Prostate gland (tissue), 2 donors: ENCODE data around the gene FXYD7. TPM values are rescaled to one million over a fixed set of nuclear protein-coding genes. Genes with fewer than 3 reads are reported as not detected.
A peak's percentile ranks its signal among the peaks of the same experiment; 100 is the strongest.

Source experiments
- DNase-seq: peaks from one replicate; pipeline ENCODE4 v3.0.0-alpha.2; 2019; ENCODE audit warnings: low spot score
- H3K27ac ChIP-seq, 2 donors: fragments of 200-600 bp; sonication (generic); 2 replicates each; pipeline ENCODE4 v1.5.1; 2017 to 2019
- H3K27me3 ChIP-seq: fragments of 200-600 bp; sonication (generic); replicated peaks from 2 replicates; pipeline ENCODE4 v1.5.1; 2019; ENCODE audit not compliant: insufficient read depth
- H3K36me3 ChIP-seq, 2 donors: fragments of 200-600 bp; sonication (generic); 1 replicate in 1 of 2; 2 replicates in 1 of 2; pipeline versions ENCODE4 v1.5.1 to v1.8.1; 2017 to 2019
- H3K4me1 ChIP-seq: fragments of 200-600 bp; sonication (generic); replicated peaks from 2 replicates; pipeline ENCODE4 v1.5.1; 2019
- H3K4me3 ChIP-seq, 2 donors: fragments of 200-600 bp; sonication (generic); 2 replicates each; pipeline ENCODE4 v1.5.1; 2017 to 2019
- H3K9me3 ChIP-seq: fragments of 200-600 bp; sonication (generic); 2 replicates; pipeline ENCODE4 v1.5.1; 2017
- POLR2A ChIP-seq: fragments of 450-650 bp; IDR thresholded peaks from one replicate; pipeline ENCODE4 v1.6.1; 2016; ENCODE audit warnings: antibody characterized with exemption, mild to moderate bottlenecking
- POLR2AphosphoS5 ChIP-seq: sonication (generic); formaldehyde crosslinking; IDR thresholded peaks from one replicate; pipeline ENCODE4 v1.6.1; 2017; ENCODE audit warnings: antibody characterized with exemption
- WGBS: methylation state at CpG from one replicate; pipeline ENCODE4 v1.1.5; 2018; 5-methylcytosine and 5-hydroxymethylcytosine counted together
- intact Hi-C: fragments of 100-400 bp; cut with DNase I; formaldehyde crosslinking; loops from one replicate; pipeline ENCODE4 v1.14.2; 2022
- total RNA-seq, 2 donors: library from RNA; depleted of rRNA; stranded (reverse); fragments of >200 nt; gene quantifications; one replicate each; pipeline ENCODE4 v1.1.0, GENCODE V29; 2016
- TF ChIP-seq, protein P1 (sequence below), 4 experiments: fragments of 200-600 bp in 2 of 4; fragments of 450-650 bp in 2 of 4; sonication (generic) in 2 of 4; IDR thresholded peaks; 1 replicate in 3 of 4; 2 replicates in 1 of 4; pipeline ENCODE4 v1.5.1; 2016 to 2019; ENCODE audit warnings: antibody characterized with exemption in 4 of 4, mild to moderate bottlenecking in 2 of 4, moderate library complexity in 2 of 4

Gene FXYD7
- total RNA-seq, 2 donors from 2014 or later = not detected

DNA sequence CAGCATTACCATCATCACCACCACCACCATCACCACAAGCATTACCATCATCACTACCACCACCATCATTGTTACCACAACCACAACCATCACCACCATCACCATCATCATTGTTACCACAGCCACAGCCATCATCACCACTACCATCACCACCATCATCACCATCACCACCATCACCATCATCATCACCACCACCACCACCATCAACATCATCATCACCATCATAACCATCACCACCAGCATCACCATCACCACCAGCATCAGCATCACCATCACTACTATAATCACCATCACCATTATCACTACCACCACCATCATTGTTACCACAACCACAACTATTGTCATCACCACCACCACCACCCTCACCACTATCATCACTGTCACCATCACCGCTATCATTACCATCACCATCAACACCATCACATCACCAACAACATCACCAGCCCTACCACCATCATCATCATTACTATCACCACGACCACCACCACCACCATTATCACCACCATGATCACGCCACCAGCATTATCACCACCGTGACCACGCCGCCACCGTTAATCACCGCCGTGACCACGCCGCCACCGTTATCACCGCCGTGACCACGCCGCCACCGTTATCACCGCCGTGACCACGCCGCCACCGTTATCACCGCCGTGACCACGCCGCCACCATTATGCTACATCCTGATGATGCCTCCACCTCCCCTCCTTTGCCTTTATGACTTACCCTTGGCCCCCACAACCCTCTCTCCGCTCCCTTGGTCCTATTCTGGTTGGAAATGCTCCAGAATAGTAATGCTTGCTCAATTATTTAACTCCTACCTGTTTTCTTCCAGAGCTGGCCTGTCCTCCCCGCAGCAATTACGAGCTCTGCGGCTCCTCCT is 37.4 kb upstream of the FXYD7 start:
- no peaks in the 10 kb centered on the region for H3K36me3 ChIP-seq
- DNase-seq = no peak
- 85% methylated on average over 30 of the region's 30 CpGs for WGBS
- no peaks in the 10 kb centered on the region for H3K9me3 ChIP-seq
- no peak overlapping the region for H3K4me3 ChIP-seq
- intact Hi-C loops = no loop called here
- no peaks in the 10 kb centered on the region for H3K4me1 ChIP-seq
- H3K27ac ChIP-seq = no peak overlapping the region
- H3K27me3 ChIP-seq = no peaks in the 10 kb centered on the region
- TF ChIP-seq, protein P1, sequence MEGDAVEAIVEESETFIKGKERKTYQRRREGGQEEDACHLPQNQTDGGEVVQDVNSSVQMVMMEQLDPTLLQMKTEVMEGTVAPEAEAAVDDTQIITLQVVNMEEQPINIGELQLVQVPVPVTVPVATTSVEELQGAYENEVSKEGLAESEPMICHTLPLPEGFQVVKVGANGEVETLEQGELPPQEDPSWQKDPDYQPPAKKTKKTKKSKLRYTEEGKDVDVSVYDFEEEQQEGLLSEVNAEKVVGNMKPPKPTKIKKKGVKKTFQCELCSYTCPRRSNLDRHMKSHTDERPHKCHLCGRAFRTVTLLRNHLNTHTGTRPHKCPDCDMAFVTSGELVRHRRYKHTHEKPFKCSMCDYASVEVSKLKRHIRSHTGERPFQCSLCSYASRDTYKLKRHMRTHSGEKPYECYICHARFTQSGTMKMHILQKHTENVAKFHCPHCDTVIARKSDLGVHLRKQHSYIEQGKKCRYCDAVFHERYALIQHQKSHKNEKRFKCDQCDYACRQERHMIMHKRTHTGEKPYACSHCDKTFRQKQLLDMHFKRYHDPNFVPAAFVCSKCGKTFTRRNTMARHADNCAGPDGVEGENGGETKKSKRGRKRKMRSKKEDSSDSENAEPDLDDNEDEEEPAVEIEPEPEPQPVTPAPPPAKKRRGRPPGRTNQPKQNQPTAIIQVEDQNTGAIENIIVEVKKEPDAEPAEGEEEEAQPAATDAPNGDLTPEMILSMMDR (IDR thresholded peaks at IDR 0.05) = no peak
- TF ChIP-seq POLR2A (no peak), POLR2AphosphoS5 (no peak)

DNA sequence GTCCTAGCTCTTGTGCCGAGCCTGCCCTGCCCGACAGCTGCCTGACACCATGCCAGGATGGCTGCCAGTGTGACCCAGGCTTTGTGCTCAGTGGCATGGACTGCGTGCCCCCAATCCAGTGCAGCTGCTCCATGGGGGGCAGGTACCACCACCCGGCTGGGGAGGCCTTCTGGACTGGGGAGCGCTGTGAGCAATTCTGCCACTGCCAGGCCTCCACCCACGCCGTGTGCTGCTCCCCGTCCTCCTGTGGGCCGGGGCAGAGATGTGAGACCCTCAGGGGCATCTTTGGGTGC is 36.8 kb upstream of the FXYD7 start:
- intact Hi-C loops = no loop called here
- Histone ChIP-seq H3K27ac (no peak overlapping the region), H3K4me1 (no peaks in the 10 kb centered on the region), H3K36me3 (no peaks in the 10 kb centered on the region), H3K4me3 (no peak overlapping the region), H3K27me3 (no peaks in the 10 kb centered on the region), H3K9me3 (no peaks in the 10 kb centered on the region)
- no peak for DNase-seq
- WGBS = 87% methylated on average over 9 of the region's 9 CpGs
- no peak for TF ChIP-seq POLR2AphosphoS5
- no peak for TF ChIP-seq POLR2A
- TF ChIP-seq, protein P1 (IDR thresholded peaks at IDR 0.05) = no peak

DNA sequence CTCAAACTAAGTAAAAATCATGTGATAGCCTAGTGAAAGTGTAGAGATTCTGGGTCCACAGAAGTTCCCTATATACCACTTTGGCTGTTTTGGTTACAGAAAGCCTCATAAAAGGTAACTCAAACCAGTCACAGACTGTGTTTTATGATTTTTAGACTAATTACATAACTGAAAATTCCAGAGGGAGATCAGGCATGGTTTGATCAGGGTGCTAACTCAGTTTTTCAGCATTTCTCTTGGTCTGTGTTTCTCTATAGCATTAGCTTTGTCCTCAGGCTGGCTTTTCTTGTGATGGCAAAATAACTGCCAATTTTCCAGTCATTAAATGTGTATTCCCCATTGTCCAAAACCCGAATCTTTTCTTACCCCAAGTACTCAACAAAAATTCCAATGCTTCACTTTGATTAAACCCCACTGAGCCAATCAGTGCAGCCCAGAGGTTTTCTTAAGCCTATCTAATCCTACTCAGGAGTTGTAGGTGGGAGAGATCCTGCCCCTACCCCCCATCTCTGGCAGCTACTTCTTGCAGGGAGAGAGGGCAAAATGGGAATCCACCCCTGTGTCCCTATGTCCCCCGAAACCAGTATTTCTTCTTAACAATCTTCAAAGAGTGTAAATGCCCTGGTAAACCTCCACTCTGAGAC is 36.0 kb upstream of the FXYD7 start:
- H3K36me3 ChIP-seq = no peaks in the 10 kb centered on the region
- no peak overlapping the region for H3K27ac ChIP-seq
- 29% methylated on average over 2 of the region's 2 CpGs for WGBS
- no peak overlapping the region for H3K4me3 ChIP-seq
- no peaks in the 10 kb centered on the region for H3K27me3 ChIP-seq
- intact Hi-C loops = no loop called here
- no peaks in the 10 kb centered on the region for H3K4me1 ChIP-seq
- DNase-seq = no peak
- TF ChIP-seq POLR2AphosphoS5 (no peak), POLR2A (no peak)
- TF ChIP-seq, protein P1 (IDR thresholded peaks at IDR 0.05) = no peak
- H3K9me3 ChIP-seq = no peaks in the 10 kb centered on the region

DNA sequence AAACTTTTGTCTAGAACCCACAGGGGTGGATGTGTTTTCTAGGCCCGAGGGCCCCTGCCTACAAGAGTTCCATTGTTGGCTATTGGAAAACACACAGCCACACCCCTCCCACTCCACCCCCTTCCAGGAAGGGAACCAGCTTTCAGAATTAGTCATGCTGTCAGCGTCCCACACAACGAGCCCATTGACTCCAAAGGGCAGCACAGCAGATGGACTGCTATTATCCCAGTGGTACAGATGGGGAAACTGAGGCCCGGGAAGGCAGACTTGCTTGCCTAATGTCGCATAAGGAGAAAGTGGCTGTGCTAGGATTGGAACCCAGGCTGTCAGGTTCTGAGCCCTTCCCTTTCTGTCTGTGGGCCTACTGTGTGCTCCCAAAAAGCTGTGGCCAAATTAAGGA is 35.5 kb upstream of the FXYD7 start:
- Histone ChIP-seq H3K36me3 (no peaks in the 10 kb centered on the region), H3K27ac (no peak overlapping the region), H3K27me3 (no peaks in the 10 kb centered on the region), H3K4me3 (no peak overlapping the region), H3K4me1 (no peaks in the 10 kb centered on the region), H3K9me3 (no peaks in the 10 kb centered on the region)
- 42% methylated on average over 5 of the region's 5 CpGs for WGBS
- TF ChIP-seq, protein P1 (IDR thresholded peaks at IDR 0.05) = no peak
- TF ChIP-seq POLR2A (peak; percentile 35), POLR2AphosphoS5 (peak; percentile 58)
- intact Hi-C loops = no loop called here
- DNase-seq = no peak

DNA sequence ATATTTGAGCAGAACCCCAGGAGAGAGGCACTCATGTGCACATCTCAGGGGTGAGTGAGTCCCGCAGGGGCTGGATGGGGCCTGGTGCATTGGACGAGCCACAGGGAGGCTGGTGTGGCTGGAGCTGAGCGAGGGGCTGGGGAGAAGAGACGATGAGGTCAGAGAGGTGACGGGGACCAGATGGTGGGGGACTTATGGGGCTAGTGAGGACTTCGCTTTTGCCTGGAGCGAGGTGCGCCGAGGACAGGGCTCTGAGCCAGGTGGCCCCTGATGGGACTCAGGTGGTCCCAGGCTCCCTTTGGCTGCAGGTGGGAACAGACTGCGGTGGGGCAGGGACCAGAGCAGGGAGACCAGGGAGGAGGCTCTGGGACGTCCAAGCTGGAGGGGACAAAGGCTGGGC is 34.3 kb upstream of the FXYD7 start:
- DNase-seq = no peak
- Histone ChIP-seq H3K4me3 (no peak overlapping the region), H3K9me3 (no peaks in the 10 kb centered on the region), H3K36me3 (no peaks in the 10 kb centered on the region), H3K4me1 (no peaks in the 10 kb centered on the region), H3K27ac (no peak overlapping the region), H3K27me3 (no peaks in the 10 kb centered on the region)
- WGBS = 94% methylated on average over 11 of the region's 11 CpGs
- intact Hi-C loops = no loop called here
- no peak for TF ChIP-seq POLR2AphosphoS5
- TF ChIP-seq POLR2A = no peak
- TF ChIP-seq, protein P1 (IDR thresholded peaks at IDR 0.05) = no peak
